HG03575 (cell line): ENCODE measurements around the gene ECHS1.
"Not testable (repeated sequence)": the region's sequence is repeated elsewhere in the genome, so short reads cannot be mapped to it uniquely, and the experiment has no call there.

Source experiments
- ATAC-seq: cut with Tn5 transposase; IDR thresholded peaks from one replicate; pipeline ENCODE4 v1.9.1; 2021; ENCODE audit not compliant: unreplicated experiment, insufficient number of reproducible peaks, low FRiP score; ENCODE audit errors: extremely low read depth

ECHS1 gene

GRCh38 chr10:133332936-133333699 is 40.0 kb downstream of the ECHS1 start:
- ATAC-seq: no peak

GRCh38 chr10:133329491-133330202 is 43.5 kb downstream of the ECHS1 start:
- no peak for ATAC-seq

- ATAC-seq: no peak
Measured at GRCh38 chr10:133328358-133329343, 44.5 kb downstream of the ECHS1 start.

GRCh38 chr10:133327651-133328357 is 45.4 kb downstream of the ECHS1 start:
- no peak for ATAC-seq

GRCh38 chr10:133326745-133327650 is 46.2 kb downstream of the ECHS1 start:
- no peak for ATAC-seq

GRCh38 chr10:133326223-133326551 is 47.0 kb downstream of the ECHS1 start:
- no peak for ATAC-seq

GRCh38 chr10:133325440-133326222 is 47.5 kb downstream of the ECHS1 start:
- no peak for ATAC-seq

- ATAC-seq: no peak
Measured at GRCh38 chr10:133324857-133325260, 48.3 kb downstream of the ECHS1 start.

- no peak for ATAC-seq
Measured at GRCh38 chr10:133324198-133324792, 48.9 kb downstream of the ECHS1 start.

- not testable (repeated sequence) for ATAC-seq
Measured at GRCh38 chr10:133322064-133322709, 51.0 kb downstream of the ECHS1 start.

- ATAC-seq: not testable (repeated sequence)
Measured at GRCh38 chr10:133320852-133321422, 52.2 kb downstream of the ECHS1 start.

GRCh38 chr10:133318494-133319127 is 54.5 kb downstream of the ECHS1 start:
- ATAC-seq: no peak

- no peak for ATAC-seq
Measured at GRCh38 chr10:133316732-133317131, 56.4 kb downstream of the ECHS1 start.

GRCh38 chr10:133316266-133316665 is 56.9 kb downstream of the ECHS1 start:
- ATAC-seq: no peak

GRCh38 chr10:133315847-133316246 is 57.3 kb downstream of the ECHS1 start:
- no peak for ATAC-seq

GRCh38 chr10:133314911-133315310 is 58.2 kb downstream of the ECHS1 start:
- no peak for ATAC-seq
